Subcutaneous adipose tissue (tissue), 4 donors: ENCODE data around the gene SLC35B2. TPM values are rescaled to one million over a fixed set of nuclear protein-coding genes. Genes with fewer than 3 reads are reported as not detected.

Experiments
- CTCF ChIP-seq: fragments of 450-650 bp; IDR thresholded peaks from one replicate; pipeline ENCODE4 v1.5.1; 2016; ENCODE audit warnings: low read depth, mild to moderate bottlenecking, control low read depth, antibody characterized with exemption, moderate library complexity
- total RNA-seq, 4 donors: library from RNA; depleted of rRNA; stranded (reverse); fragments of >200 nt; gene quantifications; one replicate each; pipeline ENCODE4 v1.1.0, GENCODE V29; 2016

Gene SLC35B2
- total RNA-seq, 4 donors from 2014 or later: 14.2 to 30.3 (median 25.8) TPM

DNA sequence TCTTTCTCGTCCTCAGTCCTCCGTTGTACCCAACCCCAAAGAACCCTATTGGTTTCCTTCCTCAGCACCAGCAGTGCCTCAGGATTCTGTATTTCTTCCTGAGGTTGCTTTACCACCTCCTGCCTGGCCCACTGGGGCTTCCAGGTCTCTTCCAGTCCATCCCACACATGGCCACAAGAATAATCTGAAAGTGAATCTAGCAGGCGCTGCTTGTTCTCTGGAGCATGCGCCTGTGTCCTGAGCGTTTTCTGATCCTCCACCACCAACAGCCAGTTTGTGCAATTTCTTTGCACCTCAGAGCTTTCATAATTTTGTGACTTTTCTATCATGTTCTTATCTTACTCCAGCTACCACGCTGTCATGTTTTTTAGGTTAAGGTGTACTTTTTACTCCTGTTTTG lies 22.1 kb downstream of the SLC35B2 start:
- no peak for TF ChIP-seq CTCF

- no peak for TF ChIP-seq CTCF
Observed at GRCh38 chr6:44234101-44235025, 23.0 kb downstream of the SLC35B2 start.

- no peak for TF ChIP-seq CTCF
Observed at GRCh38 chr6:44233567-44234100, 23.7 kb downstream of the SLC35B2 start.

GRCh38 chr6:44232676-44233566 lies 24.4 kb downstream of the SLC35B2 start:
- TF ChIP-seq CTCF: no peak

DNA sequence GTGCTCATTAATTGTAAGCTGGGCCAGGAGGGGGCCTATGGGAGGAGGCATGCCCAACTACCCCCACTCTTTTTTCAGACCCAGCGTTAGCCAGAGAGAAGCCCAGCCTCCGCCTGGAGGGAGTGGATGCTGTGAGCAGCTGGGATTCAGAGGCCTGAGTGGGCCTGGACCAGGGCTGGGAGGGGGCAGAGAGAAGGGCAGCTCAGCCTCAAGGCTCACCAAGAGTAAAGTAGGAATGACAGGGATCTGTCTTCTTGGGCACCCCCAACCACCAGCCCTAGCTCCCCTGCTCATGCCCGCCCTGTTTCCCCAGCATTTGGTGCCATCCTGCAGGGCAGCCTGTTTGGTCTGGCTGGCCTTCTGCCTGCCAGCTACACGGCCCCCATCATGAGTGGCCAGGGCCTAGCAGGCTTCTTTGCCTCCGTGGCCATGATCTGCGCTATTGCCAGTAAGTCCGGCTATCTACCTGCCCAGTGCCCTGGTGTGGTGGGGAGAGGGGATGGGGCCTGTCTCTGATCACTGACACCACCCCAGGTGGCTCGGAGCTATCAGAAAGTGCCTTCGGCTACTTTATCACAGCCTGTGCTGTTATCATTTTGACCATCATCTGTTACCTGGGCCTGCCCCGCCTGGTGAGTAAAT lies 27.2 kb downstream of the SLC35B2 start:
- no peak for TF ChIP-seq CTCF

DNA sequence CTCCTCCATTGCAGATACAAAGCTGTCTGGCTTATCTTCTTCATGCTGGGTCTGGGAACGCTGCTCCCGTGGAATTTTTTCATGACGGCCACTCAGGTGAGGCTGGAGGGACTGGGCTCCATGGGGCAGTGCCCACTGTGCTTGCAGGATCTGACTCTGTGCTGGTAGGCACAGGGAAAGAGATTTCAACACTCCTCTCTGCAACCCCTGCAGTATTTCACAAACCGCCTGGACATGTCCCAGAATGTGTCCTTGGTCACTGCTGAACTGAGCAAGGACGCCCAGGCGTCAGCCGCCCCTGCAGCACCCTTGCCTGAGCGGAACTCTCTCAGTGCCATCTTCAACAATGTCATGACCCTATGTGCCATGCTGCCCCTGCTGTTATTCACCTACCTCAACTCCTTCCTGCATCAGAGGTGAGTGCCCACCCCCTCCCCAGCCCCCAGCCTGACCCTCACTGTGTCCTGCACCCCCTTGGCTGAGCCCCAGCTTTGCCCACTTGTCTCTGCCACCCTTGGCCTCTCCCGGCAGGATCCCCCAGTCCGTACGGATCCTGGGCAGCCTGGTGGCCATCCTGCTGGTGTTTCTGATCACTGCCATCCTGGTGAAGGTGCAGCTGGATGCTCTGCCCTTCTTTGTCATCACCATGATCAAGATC lies 27.8 kb downstream of the SLC35B2 start:
- TF ChIP-seq CTCF: no peak
